GM21619 (cell line): ENCODE data around the gene CCN6.
"Not testable (repeated sequence)": the region's sequence is repeated elsewhere in the genome, so short reads cannot be mapped to it uniquely, and the experiment has no call there.

Experiments used
- ATAC-seq: cut with Tn5 transposase; IDR thresholded peaks from one replicate; pipeline ENCODE4 v1.9.1; 2021; ENCODE audit not compliant: unreplicated experiment

CCN6 gene

GRCh38 chr6:112029045-112029822 is 24.7 kb upstream of the CCN6 start:
- no peak for ATAC-seq

- no peak for ATAC-seq
These were observed 23.5 kb upstream of the CCN6 start for GRCh38 chr6:112030206-112030960.

GRCh38 chr6:112030961-112031660 is 22.8 kb upstream of the CCN6 start:
- ATAC-seq = no peak

GRCh38 chr6:112031960-112032359 is 21.9 kb upstream of the CCN6 start:
- ATAC-seq = no peak

GRCh38 chr6:112032728-112033127 is 21.2 kb upstream of the CCN6 start:
- ATAC-seq = no peak

- ATAC-seq = no peak
These were observed 19.9 kb upstream of the CCN6 start for GRCh38 chr6:112033791-112034615.

GRCh38 chr6:112034616-112034995 is 19.3 kb upstream of the CCN6 start:
- ATAC-seq = no peak

GRCh38 chr6:112036088-112036637 is 17.7 kb upstream of the CCN6 start:
- ATAC-seq = no peak

- ATAC-seq = no peak
These were observed 16.1 kb upstream of the CCN6 start for GRCh38 chr6:112037783-112038216.

- no peak for ATAC-seq
These were observed 15.6 kb upstream of the CCN6 start for GRCh38 chr6:112038268-112038667.

- no peak for ATAC-seq
These were observed 15.0 kb upstream of the CCN6 start for GRCh38 chr6:112038756-112039430.

- no peak for ATAC-seq
These were observed 14.5 kb upstream of the CCN6 start for GRCh38 chr6:112039431-112039770.

GRCh38 chr6:112040956-112041355 is 12.9 kb upstream of the CCN6 start:
- no peak for ATAC-seq

- ATAC-seq = no peak
These were observed 12.4 kb upstream of the CCN6 start for GRCh38 chr6:112041535-112041934.

- ATAC-seq = peak; percentile 94
These were observed 10.6 kb upstream of the CCN6 start for GRCh38 chr6:112043032-112044007.

- ATAC-seq = no peak
These were observed 9.7 kb upstream of the CCN6 start for GRCh38 chr6:112044196-112044595.

- no peak for ATAC-seq
These were observed 9.0 kb upstream of the CCN6 start for GRCh38 chr6:112044856-112045255.

GRCh38 chr6:112047523-112047922 is 6.4 kb upstream of the CCN6 start:
- not testable (repeated sequence) for ATAC-seq
